ENCODE results near the gene SNAPIN.

Gene SNAPIN

GRCh38 chr1:153649137-153649862 is 9.2 kb upstream of the SNAPIN start:
- Histone ChIP-seq H3K36me3 (replicated peaks; ENCODE audit: insufficient read depth, low read length) (peaks cover 7% of the 10 kb centered on the region; the same call in 1 of the 2 replicates), H3F3A (ENCODE audit: insufficient read depth, low read length) (no peaks in the 10 kb centered on the region), H3K4me3 (ENCODE audit: low read length) (no peak overlapping the region), H3K27ac (ENCODE audit: low read length) (no peak overlapping the region), H3K4me1 (ENCODE audit: low read length) (no peaks in the 10 kb centered on the region), H2AFZ (ENCODE audit: low read length) (no peak overlapping the region), H3K9me2 (replicated peaks; ENCODE audit: insufficient read depth, low read length) (no peaks in the 10 kb centered on the region), H3K79me2 (ENCODE audit: low read length) (0 out of 2 replicates have a peak, but pooled peaks cover 10% of the 10 kb centered on the region), H3K9me3 (replicated peaks; ENCODE audit: insufficient read depth, low read length) (no peaks in the 10 kb centered on the region), H3K27me3 (replicated peaks; ENCODE audit: insufficient read depth, low read length) (no peaks in the 10 kb centered on the region), H3K4me2 (ENCODE audit: low read depth, low read length) (no peak overlapping the region), H4K20me1 (ENCODE audit: insufficient read depth, low read length) (no peaks in the 10 kb centered on the region), H3K9ac (ENCODE audit: low read length) (no peak overlapping the region)
- no peak for DNase-seq
- TF ChIP-seq EZH2 (optimal IDR thresholded peaks at IDR 0.05; ENCODE audit: low read depth, low read length) (no peak), EZH2phosphoT487 (IDR thresholded peaks at IDR 0.05; ENCODE audit: low read length) (no peak), CTCF (IDR thresholded peaks at IDR 0.05; ENCODE audit: low read length) (no peak)

- TF ChIP-seq EZH2phosphoT487 (IDR thresholded peaks at IDR 0.05; ENCODE audit: low read length): no peak
- no peak for TF ChIP-seq CTCF (IDR thresholded peaks at IDR 0.05; ENCODE audit: low read length)
- no peak for TF ChIP-seq EZH2 (optimal IDR thresholded peaks at IDR 0.05; ENCODE audit: low read depth, low read length)
- Histone ChIP-seq H3K4me3 (ENCODE audit: low read length) (no peak overlapping the region), H3K27me3 (replicated peaks; ENCODE audit: insufficient read depth, low read length) (no peaks in the 10 kb centered on the region), H3K4me1 (ENCODE audit: low read length) (no peaks in the 10 kb centered on the region), H2AFZ (ENCODE audit: low read length) (no peak overlapping the region), H3F3A (ENCODE audit: insufficient read depth, low read length) (no peaks in the 10 kb centered on the region), H3K79me2 (ENCODE audit: low read length) (0 out of 2 replicates have a peak, but pooled peaks cover 4% of the 10 kb centered on the region), H3K36me3 (replicated peaks; ENCODE audit: insufficient read depth, low read length) (peaks cover 7% of the 10 kb centered on the region; the same call in 1 of the 2 replicates), H3K9me2 (replicated peaks; ENCODE audit: insufficient read depth, low read length) (no peaks in the 10 kb centered on the region), H3K4me2 (ENCODE audit: low read depth, low read length) (no peak overlapping the region), H4K20me1 (ENCODE audit: insufficient read depth, low read length) (no peaks in the 10 kb centered on the region), H3K27ac (ENCODE audit: low read length) (no peak overlapping the region), H3K9ac (ENCODE audit: low read length) (no peak overlapping the region), H3K9me3 (replicated peaks; ENCODE audit: insufficient read depth, low read length) (no peaks in the 10 kb centered on the region)
- DNase-seq: no peak
Measured at GRCh38 chr1:153649863-153650235, 8.7 kb upstream of the SNAPIN start.

- Histone ChIP-seq H3F3A (ENCODE audit: insufficient read depth, low read length) (no peaks in the 10 kb centered on the region; the same call in 1 of the 2 replicates), H2AFZ (ENCODE audit: low read length) (no peak overlapping the region), H4K20me1 (ENCODE audit: insufficient read depth, low read length) (no peaks in the 10 kb centered on the region), H3K36me3 (replicated peaks; ENCODE audit: insufficient read depth, low read length) (0 out of 2 replicates have a peak, but pooled peaks cover 2% of the 10 kb centered on the region), H3K9me2 (replicated peaks; ENCODE audit: insufficient read depth, low read length) (no peaks in the 10 kb centered on the region), H3K27ac (ENCODE audit: low read length) (no peak overlapping the region), H3K9me3 (replicated peaks; ENCODE audit: insufficient read depth, low read length) (no peaks in the 10 kb centered on the region), H3K9ac (ENCODE audit: low read length) (no peak overlapping the region), H3K4me1 (ENCODE audit: low read length) (no peaks in the 10 kb centered on the region), H3K27me3 (replicated peaks; ENCODE audit: insufficient read depth, low read length) (no peaks in the 10 kb centered on the region), H3K4me3 (ENCODE audit: low read length) (no peak overlapping the region), H3K4me2 (ENCODE audit: low read depth, low read length) (no peak overlapping the region), H3K79me2 (ENCODE audit: low read length) (no peaks in the 10 kb centered on the region)
- no peak for DNase-seq
- TF ChIP-seq EZH2 (optimal IDR thresholded peaks at IDR 0.05; ENCODE audit: low read depth, low read length) (no peak), EZH2phosphoT487 (IDR thresholded peaks at IDR 0.05; ENCODE audit: low read length) (no peak), CTCF (IDR thresholded peaks at IDR 0.05; ENCODE audit: low read length) (no peak)
Measured at GRCh38 chr1:153651771-153652170, 6.7 kb upstream of the SNAPIN start.

All from MM.1S (cell line).